GM12874 (cell line): Measurements from ENCODE around the gene ZNF432.

Experiments used
- TF ChIP-seq, protein P1 (sequence below): IDR thresholded peaks from 2 replicates; pipeline ENCODE4 v1.5.1; 2011; ENCODE audit warnings: low read depth, mild to moderate bottlenecking, control low read depth, low read length, moderate library complexity; ENCODE audit not compliant: insufficient read depth

Gene ZNF432

DNA sequence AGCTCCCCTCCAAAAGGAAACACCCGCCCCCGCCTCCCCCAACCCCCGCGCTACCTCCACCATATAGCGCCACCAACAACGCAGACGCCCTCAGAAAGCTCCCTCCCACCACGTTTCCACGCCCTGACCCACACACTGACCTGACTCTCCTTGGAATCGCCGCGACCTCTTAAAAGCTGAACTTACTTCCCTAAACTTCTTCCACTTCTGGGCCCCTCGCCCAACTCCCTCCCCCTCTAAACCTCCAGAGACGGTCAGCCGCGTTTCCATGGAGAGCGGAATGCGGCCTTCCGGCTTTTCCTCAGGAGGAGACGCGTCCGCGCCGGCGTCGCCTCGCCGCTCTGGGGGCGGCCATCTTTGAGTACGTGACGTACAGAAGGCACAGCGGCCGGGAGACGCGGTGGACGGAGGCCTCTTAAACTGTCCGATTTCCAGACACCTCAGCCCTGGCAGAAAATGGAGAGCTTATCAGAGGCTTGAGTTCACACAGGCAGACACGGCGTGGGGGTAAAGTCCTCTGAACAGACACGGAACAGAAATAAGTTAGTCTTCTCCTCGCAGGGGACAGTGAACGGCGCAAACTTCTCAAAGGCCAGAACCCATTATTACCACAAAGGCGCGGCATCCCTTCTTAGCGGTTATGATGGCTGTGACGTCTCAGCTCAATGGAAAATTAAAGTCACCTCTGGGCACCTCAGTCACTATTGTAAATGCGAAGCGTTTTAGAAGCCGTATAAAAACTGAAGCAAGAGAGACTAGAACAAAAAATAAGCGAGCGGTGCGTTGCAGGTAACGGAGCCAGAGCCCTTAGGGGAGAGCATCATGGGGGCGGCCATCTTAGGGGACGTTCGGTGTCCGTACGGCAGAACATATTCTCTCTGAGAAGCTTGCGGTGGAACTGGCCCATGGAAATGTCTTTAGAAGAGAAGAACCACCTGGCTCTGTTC is at the start of gene ZNF432:
TSS of gene ZNF432 (minus strand) at position 284 of the 947 bp plus-strand sequence. CDS start 1,970 bp downstream, outside the sequence.
- TF ChIP-seq, protein P1, sequence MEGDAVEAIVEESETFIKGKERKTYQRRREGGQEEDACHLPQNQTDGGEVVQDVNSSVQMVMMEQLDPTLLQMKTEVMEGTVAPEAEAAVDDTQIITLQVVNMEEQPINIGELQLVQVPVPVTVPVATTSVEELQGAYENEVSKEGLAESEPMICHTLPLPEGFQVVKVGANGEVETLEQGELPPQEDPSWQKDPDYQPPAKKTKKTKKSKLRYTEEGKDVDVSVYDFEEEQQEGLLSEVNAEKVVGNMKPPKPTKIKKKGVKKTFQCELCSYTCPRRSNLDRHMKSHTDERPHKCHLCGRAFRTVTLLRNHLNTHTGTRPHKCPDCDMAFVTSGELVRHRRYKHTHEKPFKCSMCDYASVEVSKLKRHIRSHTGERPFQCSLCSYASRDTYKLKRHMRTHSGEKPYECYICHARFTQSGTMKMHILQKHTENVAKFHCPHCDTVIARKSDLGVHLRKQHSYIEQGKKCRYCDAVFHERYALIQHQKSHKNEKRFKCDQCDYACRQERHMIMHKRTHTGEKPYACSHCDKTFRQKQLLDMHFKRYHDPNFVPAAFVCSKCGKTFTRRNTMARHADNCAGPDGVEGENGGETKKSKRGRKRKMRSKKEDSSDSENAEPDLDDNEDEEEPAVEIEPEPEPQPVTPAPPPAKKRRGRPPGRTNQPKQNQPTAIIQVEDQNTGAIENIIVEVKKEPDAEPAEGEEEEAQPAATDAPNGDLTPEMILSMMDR, result no peak

DNA sequence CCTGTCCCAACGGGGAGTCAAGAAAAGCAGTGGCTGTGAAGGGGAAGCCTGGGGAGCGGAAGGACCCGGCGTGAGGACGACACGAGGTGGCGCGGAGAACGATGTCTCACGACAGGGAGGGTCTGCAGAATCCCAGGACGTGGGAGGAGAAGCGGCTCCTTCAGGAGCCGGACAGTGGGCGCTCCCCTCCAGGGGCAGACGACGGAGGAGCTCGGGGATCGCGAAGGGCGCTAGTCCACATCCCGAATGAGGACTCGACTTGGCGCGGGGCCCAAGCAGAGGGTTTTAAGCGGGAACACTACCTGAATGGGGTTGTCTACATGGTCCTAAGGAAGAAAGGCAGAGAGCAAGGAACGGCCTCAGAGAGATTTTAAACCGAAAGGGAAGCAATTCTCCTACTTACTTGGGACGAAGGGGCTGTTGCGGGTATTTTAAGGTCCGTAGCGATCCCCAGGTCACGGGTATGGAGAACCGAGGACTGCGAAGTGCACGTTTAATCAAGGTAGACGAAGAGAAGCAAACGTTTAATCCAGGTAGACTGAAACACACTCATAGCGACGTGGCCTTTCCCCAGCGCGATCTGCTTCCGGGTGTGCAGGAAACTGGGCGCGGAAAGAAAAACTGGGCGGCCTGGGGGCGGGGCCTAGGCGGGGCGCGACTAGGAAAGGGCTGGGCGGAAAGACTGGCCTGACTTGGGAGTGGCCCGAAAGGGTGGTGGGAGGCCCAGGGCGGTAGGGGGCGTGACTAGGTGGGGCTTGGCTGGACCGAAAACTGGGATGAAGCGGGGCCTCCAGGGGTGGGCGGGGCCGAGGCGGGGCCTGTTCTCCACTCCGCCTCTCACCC is 46.8 kb upstream of the ZNF432 start, which contains the start of gene ZNF841:
TSS of gene ZNF841 (minus strand) at position 594 of the 843 bp plus-strand sequence. CDS start 10,964 bp downstream, outside the sequence.
- TF ChIP-seq, protein P1, result no peak

DNA sequence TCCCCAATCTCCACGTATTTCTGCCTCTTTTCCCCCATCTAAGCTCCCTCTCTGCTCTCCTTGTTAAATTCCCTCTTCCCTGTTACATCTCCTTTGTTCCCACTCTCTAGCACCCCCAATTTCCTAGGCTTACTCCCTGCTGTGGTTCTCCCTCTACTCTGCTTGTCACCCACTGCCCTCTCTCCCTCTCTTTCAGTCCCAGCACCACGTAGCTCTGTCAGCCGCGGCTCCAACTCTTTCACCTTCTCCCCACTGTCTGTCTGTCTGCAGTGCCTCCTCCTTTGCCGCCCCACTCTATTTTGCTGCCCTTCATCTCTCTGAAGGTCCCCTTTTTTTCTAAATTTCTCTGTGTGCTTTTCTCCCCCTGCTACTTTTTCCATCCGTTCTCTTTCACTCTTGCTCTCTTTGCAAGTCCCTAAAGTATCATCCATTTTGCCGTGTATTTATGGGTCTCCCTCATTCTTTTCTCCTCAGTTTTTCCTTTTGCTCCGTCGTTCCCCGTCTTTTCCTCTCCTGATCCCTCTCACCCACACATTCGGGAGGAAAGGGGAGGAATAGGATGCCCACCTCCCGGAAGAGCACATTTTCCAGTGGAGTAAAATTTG is 46.0 kb upstream of the ZNF432 start:
- TF ChIP-seq, protein P1, result no peak

DNA sequence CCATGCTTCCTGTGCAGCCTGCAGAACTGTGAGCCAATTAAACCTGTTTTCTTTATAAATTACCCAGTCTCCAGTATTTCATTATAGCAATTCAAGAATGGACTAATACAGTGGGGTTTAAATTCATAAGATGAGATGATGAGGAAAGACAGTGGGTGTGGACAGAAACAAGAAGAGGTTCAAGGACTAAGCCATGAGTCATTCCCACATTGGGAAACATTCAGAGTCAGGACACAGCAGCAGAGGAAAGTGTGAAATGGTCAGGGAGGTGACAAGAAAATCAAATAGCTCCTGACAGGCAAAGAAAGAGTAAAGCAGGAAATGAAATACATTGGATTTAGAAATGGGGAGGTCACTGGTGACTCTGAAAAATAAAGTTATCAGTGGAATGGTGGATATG is 37.8 kb upstream of the ZNF432 start:
- TF ChIP-seq, protein P1, result no peak

DNA sequence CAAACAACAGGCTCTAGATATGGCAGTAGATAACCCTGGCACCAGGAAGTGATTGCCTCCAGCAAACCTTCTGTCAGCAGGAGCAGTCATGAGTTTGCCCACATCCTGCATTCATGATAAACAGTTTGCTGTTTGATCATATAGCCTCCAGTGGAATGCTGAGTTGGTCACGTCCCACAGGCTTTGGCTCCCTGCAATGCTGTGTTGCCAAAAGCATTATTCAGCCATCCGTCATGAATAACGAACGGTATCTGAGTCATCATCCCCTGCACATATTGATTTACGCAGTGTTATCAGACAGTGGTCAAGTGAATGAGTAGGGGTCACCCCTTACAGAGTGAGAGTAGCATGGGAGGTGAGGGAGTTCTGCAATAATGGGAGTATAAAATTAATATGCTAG is 21.9 kb upstream of the ZNF432 start:
- TF ChIP-seq, protein P1, result no peak

DNA sequence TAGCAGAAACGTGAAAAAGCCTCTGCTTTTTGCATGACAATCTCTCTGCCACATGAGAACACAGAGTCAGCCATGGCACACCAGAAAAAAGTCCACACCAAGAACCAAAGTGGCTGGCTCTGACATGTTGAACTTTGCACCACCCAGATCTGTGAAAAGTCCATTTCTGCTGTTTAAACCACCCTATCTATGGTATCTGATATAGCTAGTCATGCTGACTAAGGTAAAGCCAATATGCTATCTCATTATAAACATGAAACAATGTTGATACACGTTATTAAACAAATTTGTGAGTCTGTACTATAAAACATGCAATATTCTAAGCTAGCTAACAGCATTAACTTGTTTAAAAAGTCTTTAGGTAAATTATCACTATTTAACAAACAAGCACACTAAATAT is 21.0 kb upstream of the ZNF432 start:
- TF ChIP-seq, protein P1, result no peak
